ENCODE results near the gene UCN3.

UCN3 gene

GRCh38 chr10:5364890-5365338 lies at the start of gene UCN3:
Gene UCN3 (plus strand): TSS chr10:5364966. CDS start chr10:5373721, 8,755 bp downstream.
- no peak for FAIRE-seq

- no peak for FAIRE-seq
Observed at GRCh38 chr10:5317547-5318107, 47.1 kb upstream of the UCN3 start.

- FAIRE-seq, result no peak
Observed at GRCh38 chr10:5318148-5318547, 46.6 kb upstream of the UCN3 start.

GRCh38 chr10:5319863-5320262 lies 44.9 kb upstream of the UCN3 start:
- no peak for FAIRE-seq

GRCh38 chr10:5321273-5321672 lies 43.5 kb upstream of the UCN3 start:
- no peak for FAIRE-seq

- no peak for FAIRE-seq
Observed at GRCh38 chr10:5323446-5323845, 41.3 kb upstream of the UCN3 start.

GRCh38 chr10:5325076-5325475 lies 39.7 kb upstream of the UCN3 start:
- FAIRE-seq, result no peak

GRCh38 chr10:5334196-5334880 lies 30.4 kb upstream of the UCN3 start:
- FAIRE-seq, result no peak

GRCh38 chr10:5338010-5338409 lies 26.8 kb upstream of the UCN3 start:
- no peak for FAIRE-seq

GRCh38 chr10:5343092-5343491 lies 21.7 kb upstream of the UCN3 start:
- FAIRE-seq, result no peak

- no peak for FAIRE-seq
Observed at GRCh38 chr10:5343561-5343960, 21.2 kb upstream of the UCN3 start.

- FAIRE-seq, result no peak
Observed at GRCh38 chr10:5343979-5344378, 20.8 kb upstream of the UCN3 start.

GRCh38 chr10:5344746-5345145 lies 20.0 kb upstream of the UCN3 start:
- no peak for FAIRE-seq

GRCh38 chr10:5346881-5347280 lies 17.9 kb upstream of the UCN3 start:
- FAIRE-seq, result no peak

GRCh38 chr10:5349362-5349761 lies 15.4 kb upstream of the UCN3 start:
- FAIRE-seq, result no peak

- FAIRE-seq, result no peak
Observed at GRCh38 chr10:5354068-5354467, 10.7 kb upstream of the UCN3 start.

- no peak for FAIRE-seq
Observed at GRCh38 chr10:5355594-5356301, 9.0 kb upstream of the UCN3 start.

GRCh38 chr10:5356302-5356763 lies 8.4 kb upstream of the UCN3 start:
- FAIRE-seq, result no peak

GRCh38 chr10:5360318-5360915 lies 4.3 kb upstream of the UCN3 start:
- FAIRE-seq, result no peak

- no peak for FAIRE-seq
Observed at GRCh38 chr10:5361966-5362365, 2.8 kb upstream of the UCN3 start.

GRCh38 chr10:5362873-5363272 lies 1.9 kb upstream of the UCN3 start:
- no peak for FAIRE-seq

- FAIRE-seq, result no peak
Observed at GRCh38 chr10:5364374-5364773, 392 bp upstream of the UCN3 start.

- FAIRE-seq, result no peak
Observed at GRCh38 chr10:5365928-5366327, 1.2 kb downstream of the UCN3 start.

Measured in TTC549 (cell line).